K562 (cell line): Measurements from ENCODE around the gene ATP5F1A.

Experiments used
- DLX4 ChIP-seq: fragments of 250-450 bp; sonication (Bioruptor Pico); IDR thresholded peaks from 2 replicates; pipeline ENCODE4 v1.6.1; 2021; ENCODE audit warnings: mild to moderate bottlenecking
- GTF2F1 ChIP-seq: IDR thresholded peaks from 2 replicates; pipeline ENCODE4 v1.6.1; 2011; ENCODE audit warnings: low read depth, low read length, improper control_type of control experiment
- MXI1 ChIP-seq: IDR thresholded peaks from 2 replicates; pipeline ENCODE4 v1.6.1; 2011; ENCODE audit warnings: low read depth, mild to moderate bottlenecking, improper control_type of control experiment, low read length
- ZBTB7A ChIP-seq: IDR thresholded peaks from 2 replicates; pipeline ENCODE4 v1.6.1; 2011; ENCODE audit warnings: low read depth, mild to moderate bottlenecking, low read length, moderate library complexity, borderline replicate concordance; ENCODE audit not compliant: control insufficient read depth
- ZNF3 ChIP-seq: fragments of 250-450 bp; sonication (Bioruptor Pico); IDR thresholded peaks from 2 replicates; pipeline ENCODE4 v1.5.0; 2021; ENCODE audit warnings: mild to moderate bottlenecking, moderate library complexity
- ZNF561 ChIP-seq: fragments of 450-650 bp; formaldehyde crosslinking; conservative IDR thresholded peaks from 2 replicates; pipeline ENCODE4 v1.4.0; 2020; ENCODE audit warnings: mild to moderate bottlenecking, moderate library complexity
- TF ChIP-seq, protein P1 (sequence below), 3 experiments: IDR thresholded peaks in 2 of 3; conservative IDR thresholded peaks in 1 of 3; 2 replicates each; pipeline ENCODE4 v1.5.1; 2011 to 2012; ENCODE audit warnings: low read length in 3 of 3, mild to moderate bottlenecking in 3 of 3, control low read depth in 2 of 3, improper control_type of control experiment in 1 of 3, inconsistent platforms in 1 of 3, low read depth in 1 of 3, mixed read lengths in 1 of 3, moderate library complexity in 1 of 3; ENCODE audit not compliant: insufficient read depth in 2 of 3
- TF ChIP-seq, protein P2 (sequence below): sonication (generic); formaldehyde crosslinking; IDR thresholded peaks from 2 replicates; pipeline ENCODE4 v1.8.1; 2023; ENCODE audit warnings: mild to moderate bottlenecking, missing genetic modification reagents

- TF ChIP-seq MXI1 = no peak
- no peak for TF ChIP-seq ZNF3
- TF ChIP-seq, protein P1, sequence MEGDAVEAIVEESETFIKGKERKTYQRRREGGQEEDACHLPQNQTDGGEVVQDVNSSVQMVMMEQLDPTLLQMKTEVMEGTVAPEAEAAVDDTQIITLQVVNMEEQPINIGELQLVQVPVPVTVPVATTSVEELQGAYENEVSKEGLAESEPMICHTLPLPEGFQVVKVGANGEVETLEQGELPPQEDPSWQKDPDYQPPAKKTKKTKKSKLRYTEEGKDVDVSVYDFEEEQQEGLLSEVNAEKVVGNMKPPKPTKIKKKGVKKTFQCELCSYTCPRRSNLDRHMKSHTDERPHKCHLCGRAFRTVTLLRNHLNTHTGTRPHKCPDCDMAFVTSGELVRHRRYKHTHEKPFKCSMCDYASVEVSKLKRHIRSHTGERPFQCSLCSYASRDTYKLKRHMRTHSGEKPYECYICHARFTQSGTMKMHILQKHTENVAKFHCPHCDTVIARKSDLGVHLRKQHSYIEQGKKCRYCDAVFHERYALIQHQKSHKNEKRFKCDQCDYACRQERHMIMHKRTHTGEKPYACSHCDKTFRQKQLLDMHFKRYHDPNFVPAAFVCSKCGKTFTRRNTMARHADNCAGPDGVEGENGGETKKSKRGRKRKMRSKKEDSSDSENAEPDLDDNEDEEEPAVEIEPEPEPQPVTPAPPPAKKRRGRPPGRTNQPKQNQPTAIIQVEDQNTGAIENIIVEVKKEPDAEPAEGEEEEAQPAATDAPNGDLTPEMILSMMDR (IDR thresholded peaks at IDR 0.05 in 2 of 3, conservative IDR thresholded peaks at IDR 0.05 in 1 of 3; ENCODE audit: insufficient read depth in 2 of 3, low read depth in 1 of 3, low read length in 3 of 3) = no peak
- no peak for TF ChIP-seq DLX4 (CRISPR knock-in tag)
- TF ChIP-seq ZBTB7A = no peak
- no peak for TF ChIP-seq GTF2F1
- no peak for TF ChIP-seq ZNF561 (CRISPR knock-in tag)
- TF ChIP-seq, protein P2, sequence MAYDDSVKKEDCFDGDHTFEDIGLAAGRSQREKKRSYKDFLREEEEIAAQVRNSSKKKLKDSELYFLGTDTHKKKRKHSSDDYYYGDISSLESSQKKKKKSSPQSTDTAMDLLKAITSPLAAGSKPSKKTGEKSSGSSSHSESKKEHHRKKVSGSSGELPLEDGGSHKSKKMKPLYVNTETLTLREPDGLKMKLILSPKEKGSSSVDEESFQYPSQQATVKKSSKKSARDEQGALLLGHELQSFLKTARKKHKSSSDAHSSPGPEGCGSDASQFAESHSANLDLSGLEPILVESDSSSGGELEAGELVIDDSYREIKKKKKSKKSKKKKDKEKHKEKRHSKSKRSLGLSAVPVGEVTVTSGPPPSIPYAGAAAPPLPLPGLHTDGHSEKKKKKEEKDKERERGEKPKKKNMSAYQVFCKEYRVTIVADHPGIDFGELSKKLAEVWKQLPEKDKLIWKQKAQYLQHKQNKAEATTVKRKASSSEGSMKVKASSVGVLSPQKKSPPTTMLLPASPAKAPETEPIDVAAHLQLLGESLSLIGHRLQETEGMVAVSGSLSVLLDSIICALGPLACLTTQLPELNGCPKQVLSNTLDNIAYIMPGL (CRISPR knock-in tag) = no peak
Measured at GRCh38 chr18:46110406-46110805, 12.3 kb upstream of the ATP5F1A start.
